ENCODE measurements around the gene PTPRM.

- no peak for TF ChIP-seq CTCF (optimal IDR thresholded peaks at IDR 0.05 in 1 of 3, IDR thresholded peaks at IDR 0.05 in 1 of 3, conservative IDR thresholded peaks at IDR 0.05 in 1 of 3; ENCODE audit: extremely low read depth in 1 of 3, insufficient read depth in 2 of 3, low read length in 3 of 3)
- no peak for TF ChIP-seq EZH2 (IDR thresholded peaks at IDR 0.05; ENCODE audit: low read length)
Observed at GRCh38 chr18:7608174-7608550, 41.0 kb downstream of the PTPRM start.
